ENCODE data around the gene VPREB3. TPM values are rescaled to one million over a fixed set of nuclear protein-coding genes. Genes with fewer than 3 reads are reported as not detected.

VPREB3 gene
- total RNA-seq, 2 experiments from 2014 or later = not detected

- Mint-ChIP-seq H3K9me3 (no peaks in the 10 kb centered on the region), H3K4me1 (ENCODE audit: low read depth) (peaks cover 36% of the 10 kb centered on the region), H3K27me3 (ENCODE audit: low read depth) (no peaks in the 10 kb centered on the region), H3K27ac (no peak overlapping the region), H3K4me3 (no peak overlapping the region), H3K36me3 (ENCODE audit: low read depth) (peaks cover 10% of the 10 kb centered on the region)
- DNase-seq = no peak
- intact Hi-C loops (cut with micrococcal nuclease) = no loop called here
- CTCF ChIA-PET = interaction anchor here (0.7 to 2.7 kb wide), 5 partner anchors 8 to 98 kb away, joined by 3 to 19 read pairs (median 3); partner anchors contain the start of gene SMARCB1
These were observed 15.2 kb upstream of the VPREB3 start for GRCh38 chr22:23769321-23769965.

GRCh38 chr22:23767673-23768548, 13.7 kb upstream of the VPREB3 start, which contains the start of gene CHCHD10:
Gene CHCHD10 (minus strand): TSS chr22:23767972. CDS start chr22:23767874, 98 bp downstream.
- H3K27ac Mint-ChIP-seq = peak within 1 kb of the TSS; percentile 59
- H3K36me3 Mint-ChIP-seq (ENCODE audit: low read depth) = peaks cover 13% of the 10 kb centered on the region
- H3K27me3 Mint-ChIP-seq (ENCODE audit: low read depth) = no peaks in the 10 kb centered on the region
- H3K4me3 Mint-ChIP-seq = peak within 1 kb of the TSS; percentile 77
- CTCF ChIA-PET = interaction anchor here (0.7 to 2.7 kb wide), 4 partner anchors 19 to 117 kb away, joined by 3 to 19 read pairs (median 8); partner anchors contain the start of gene SMARCB1
- DNase-seq = peak; percentile 79
- no peaks in the 10 kb centered on the region for H3K9me3 Mint-ChIP-seq
- intact Hi-C loops (cut with micrococcal nuclease) = loop anchor here (2.0 kb wide), 2 partner anchors 15 to 225 kb away; no protein-coding TSS in a partner anchor
- H3K4me1 Mint-ChIP-seq (ENCODE audit: low read depth) = peaks cover 43% of the 10 kb centered on the region

- intact Hi-C loops (cut with micrococcal nuclease) = loop anchor here (2.0 kb wide), 2 partner anchors 14 to 224 kb away; no protein-coding TSS in a partner anchor
- Mint-ChIP-seq H3K4me1 (ENCODE audit: low read depth) (peaks cover 46% of the 10 kb centered on the region), H3K9me3 (no peaks in the 10 kb centered on the region)
These were observed 13.1 kb upstream of the VPREB3 start for GRCh38 chr22:23767303-23767672.

GRCh38 chr22:23764899-23765881, 11.0 kb upstream of the VPREB3 start:
- H3K9me3 Mint-ChIP-seq = no peaks in the 10 kb centered on the region
- H3K4me1 Mint-ChIP-seq (ENCODE audit: low read depth) = peaks cover 34% of the 10 kb centered on the region
- H3K27ac Mint-ChIP-seq = no peak overlapping the region
- no peaks in the 10 kb centered on the region for H3K27me3 Mint-ChIP-seq (ENCODE audit: low read depth)
- H3K36me3 Mint-ChIP-seq (ENCODE audit: low read depth) = peaks cover 13% of the 10 kb centered on the region
- intact Hi-C loops (cut with micrococcal nuclease) = no loop called here
- CTCF ChIA-PET = interaction anchor here (0.9 kb wide), 1 partner anchor 174 kb away, joined by 3 read pairs; no protein-coding TSS in a partner anchor
- peak overlapping the region; percentile 48 for H3K4me3 Mint-ChIP-seq
- no peak for DNase-seq

More at GRCh38 chr22:23767303-23767672, 13.1 kb upstream of the VPREB3 start:
- DNase-seq = no peak
- Mint-ChIP-seq H3K36me3 (ENCODE audit: low read depth) (peaks cover 13% of the 10 kb centered on the region), H3K4me3 (peak overlapping the region; percentile 77), H3K27ac (peak overlapping the region; percentile 36), H3K27me3 (ENCODE audit: low read depth) (no peaks in the 10 kb centered on the region)
- CTCF ChIA-PET = interaction anchor here (0.7 to 2.7 kb wide), 8 partner anchors 8 to 135 kb away, joined by 3 to 19 read pairs (median 4); partner anchors contain the start of genes DRICH1 and SMARCB1

GRCh38 chr22:23763954-23764353, 9.7 kb upstream of the VPREB3 start:
- Mint-ChIP-seq H3K4me1 (ENCODE audit: low read depth) (peaks cover 34% of the 10 kb centered on the region), H3K36me3 (ENCODE audit: low read depth) (peaks cover 13% of the 10 kb centered on the region), H3K27me3 (ENCODE audit: low read depth) (no peaks in the 10 kb centered on the region), H3K9me3 (no peaks in the 10 kb centered on the region), H3K27ac (peak overlapping the region; percentile 50), H3K4me3 (peak overlapping the region; percentile 66)
- intact Hi-C loops (cut with micrococcal nuclease) = no loop called here
- CTCF ChIA-PET = interaction anchor here (0.8 kb wide), 1 partner anchor 44 kb away, joined by 3 read pairs; no protein-coding TSS in a partner anchor
- no peak for DNase-seq

GRCh38 chr22:23763579-23763945, 9.3 kb upstream of the VPREB3 start:
- Mint-ChIP-seq H3K27me3 (ENCODE audit: low read depth) (no peaks in the 10 kb centered on the region), H3K4me1 (ENCODE audit: low read depth) (peaks cover 34% of the 10 kb centered on the region), H3K27ac (peak overlapping the region; percentile 50), H3K4me3 (peak overlapping the region; percentile 66), H3K36me3 (ENCODE audit: low read depth) (peaks cover 13% of the 10 kb centered on the region), H3K9me3 (no peaks in the 10 kb centered on the region)
- intact Hi-C loops (cut with micrococcal nuclease) = no loop called here
- CTCF ChIA-PET = interaction anchor here (0.8 to 1.7 kb wide), 2 partner anchors 25 to 43 kb away, joined by 3 to 6 read pairs; no protein-coding TSS in a partner anchor
- DNase-seq = peak; percentile 64

- Mint-ChIP-seq H3K27me3 (ENCODE audit: low read depth) (no peaks in the 10 kb centered on the region), H3K4me3 (peak within 1 kb of the TSS; percentile 66), H3K36me3 (ENCODE audit: low read depth) (peaks cover 13% of the 10 kb centered on the region), H3K9me3 (no peaks in the 10 kb centered on the region), H3K4me1 (ENCODE audit: low read depth) (peaks cover 34% of the 10 kb centered on the region), H3K27ac (peak within 1 kb of the TSS; percentile 50)
- peak; percentile 44 for DNase-seq
- CTCF ChIA-PET = interaction anchor here (1.7 kb wide), 1 partner anchor 26 kb away, joined by 6 read pairs; no protein-coding TSS in a partner anchor
- intact Hi-C loops (cut with micrococcal nuclease) = no loop called here
These were observed 8.8 kb upstream of the VPREB3 start, which contains the start of gene C22orf15 for GRCh38 chr22:23762842-23763578. Gene C22orf15 (plus strand): TSS chr22:23762990. CDS start chr22:23763307, 317 bp downstream.

GRCh38 chr22:23760056-23760455, 5.8 kb upstream of the VPREB3 start:
- H3K36me3 Mint-ChIP-seq (ENCODE audit: low read depth) = peaks cover 5% of the 10 kb centered on the region
- no peak overlapping the region for H3K27ac Mint-ChIP-seq
- H3K4me3 Mint-ChIP-seq = no peak overlapping the region
- no peak for DNase-seq
- intact Hi-C loops (cut with micrococcal nuclease) = no loop called here
- peaks cover 23% of the 10 kb centered on the region for H3K4me1 Mint-ChIP-seq (ENCODE audit: low read depth)
- CTCF ChIA-PET = interaction anchor here (0.9 kb wide), 1 partner anchor 10 kb away, joined by 4 read pairs; the partner anchor contains the start of gene ZNF70
- no peaks in the 10 kb centered on the region for H3K27me3 Mint-ChIP-seq (ENCODE audit: low read depth)
- no peaks in the 10 kb centered on the region for H3K9me3 Mint-ChIP-seq

GRCh38 chr22:23759566-23759965, 5.3 kb upstream of the VPREB3 start:
- intact Hi-C loops (cut with micrococcal nuclease) = no loop called here
- no peak overlapping the region for H3K4me3 Mint-ChIP-seq
- no peaks in the 10 kb centered on the region for H3K9me3 Mint-ChIP-seq
- no peak for DNase-seq
- no peak overlapping the region for H3K27ac Mint-ChIP-seq
- CTCF ChIA-PET = interaction anchor here (0.6 to 0.9 kb wide), 3 partner anchors 9 to 100 kb away, joined by 3 to 4 read pairs (median 3); partner anchors contain the start of gene ZNF70
- H3K36me3 Mint-ChIP-seq (ENCODE audit: low read depth) = peaks cover 3% of the 10 kb centered on the region
- H3K27me3 Mint-ChIP-seq (ENCODE audit: low read depth) = no peaks in the 10 kb centered on the region
- peaks cover 18% of the 10 kb centered on the region for H3K4me1 Mint-ChIP-seq (ENCODE audit: low read depth)

GRCh38 chr22:23756891-23757290, 2.7 kb upstream of the VPREB3 start:
- Mint-ChIP-seq H3K27ac (no peak overlapping the region), H3K9me3 (no peaks in the 10 kb centered on the region), H3K4me1 (ENCODE audit: low read depth) (peaks cover 1% of the 10 kb centered on the region), H3K27me3 (ENCODE audit: low read depth) (no peaks in the 10 kb centered on the region), H3K4me3 (no peak overlapping the region), H3K36me3 (ENCODE audit: low read depth) (no peaks in the 10 kb centered on the region)
- intact Hi-C loops (cut with micrococcal nuclease) = no loop called here
- CTCF ChIA-PET = no interaction called here
- no peak for DNase-seq
